SK-N-SH (cell line): ENCODE measurements around the gene RPS16. TPM values are rescaled to one million over a fixed set of nuclear protein-coding genes. Genes with fewer than 3 reads are reported as not detected.

Source experiments
- CTCF ChIA-PET: fragments of 300-600, 350-600 bp; formaldehyde crosslinking; extraction: SDS; loops from one replicate; lab custom pipeline; 2021; lab: Yijun Ruan, JAX
- POLR2A ChIA-PET: fragments of 350-600 bp; sonication (Branson Sonifier 250); formaldehyde crosslinking; extraction: SDS; loops from one replicate; lab custom pipeline; 2020; ENCODE audit warnings: antibody characterized with exemption, inconsistent platforms; lab: Yijun Ruan, JAX
- DNase-seq: peaks from one replicate; pipeline ENCODE4 v3.0.0; 2012
- H2AFZ ChIP-seq: fragments of 200-600 bp; sonication (generic); 2 replicates; pipeline ENCODE4 v1.8.1; 2016; ENCODE audit warnings: antibody characterized with exemption, mild to moderate bottlenecking, low read depth
- H3F3A ChIP-seq: fragments of 200-600 bp; sonication (generic); replicated peaks from 2 replicates; pipeline ENCODE3; 2016; ENCODE audit warnings: antibody characterized with exemption, mild to moderate bottlenecking; ENCODE audit not compliant: insufficient read depth
- H3K27ac ChIP-seq, 2 experiments: fragments of 200-500 bp in 1 of 2; fragments of 200-600 bp in 1 of 2; sonication (Bioruptor generic) in 1 of 2; sonication (generic), shearing (Covaris generic) in 1 of 2; 2 replicates each; pipeline versions ENCODE4 v1.5.1 to v1.6.1; 2014 to 2016; ENCODE audit warnings: low read depth in 2 of 2, inconsistent platforms in 1 of 2, low read length in 1 of 2, mild to moderate bottlenecking in 1 of 2, mixed read lengths in 1 of 2
- H3K27me3 ChIP-seq: fragments of 200-600 bp; sonication (generic), shearing (Covaris generic); 2 replicates; pipeline ENCODE4 v1.6.1; 2016; ENCODE audit warnings: mixed run types; ENCODE audit not compliant: insufficient read depth
- H3K36me3 ChIP-seq, 2 experiments: fragments of 200-500 bp in 1 of 2; fragments of 200-600 bp in 1 of 2; sonication (Bioruptor generic) in 1 of 2; sonication (generic) in 1 of 2; replicated peaks in 1 of 2; 2 replicates each; pipeline versions ENCODE3 to v1.5.1; 2014 to 2016; ENCODE audit warnings: low read length in 1 of 2, mild to moderate bottlenecking in 1 of 2; ENCODE audit not compliant: insufficient read depth in 2 of 2, control insufficient read depth in 1 of 2
- H3K4me1 ChIP-seq, 2 experiments: fragments of 200-500 bp in 1 of 2; fragments of 200-600 bp in 1 of 2; sonication (Bioruptor generic) in 1 of 2; sonication (generic), shearing (Covaris generic) in 1 of 2; 2 replicates each; pipeline versions ENCODE4 v1.5.1 to v1.6.1; 2014 to 2016; ENCODE audit warnings: low read depth in 1 of 2, low read length in 1 of 2, mixed run types in 1 of 2; ENCODE audit not compliant: insufficient read depth in 2 of 2, control insufficient read depth in 1 of 2
- H3K4me2 ChIP-seq: fragments of 200-600 bp; sonication (generic), shearing (Covaris generic); 2 replicates; pipeline ENCODE4 v1.6.1; 2017; ENCODE audit warnings: mixed run types
- H3K4me3 ChIP-seq, 2 experiments: fragments of 200-500 bp in 1 of 2; fragments of 200-600 bp in 1 of 2; sonication (Bioruptor generic) in 1 of 2; sonication (generic), shearing (Covaris generic) in 1 of 2; 2 replicates each; pipeline versions ENCODE4 v1.5.1 to v1.8.1; 2014 to 2016; ENCODE audit warnings: low read depth in 2 of 2, inconsistent platforms in 1 of 2, low read length in 1 of 2, mild to moderate bottlenecking in 1 of 2, mixed read lengths in 1 of 2, moderate library complexity in 1 of 2
- H3K79me2 ChIP-seq: fragments of 200-600 bp; sonication (generic); 2 replicates; pipeline ENCODE4 v1.8.1; 2017; ENCODE audit warnings: mild to moderate bottlenecking; ENCODE audit not compliant: insufficient read depth
- H3K9ac ChIP-seq: fragments of 200-600 bp; sonication (generic); 2 replicates; pipeline ENCODE4 v1.6.1; 2017; ENCODE audit warnings: mixed run types
- H3K9me2 ChIP-seq: fragments of 200-600 bp; sonication (generic); 2 replicates; pipeline ENCODE4 v1.6.1; 2017; ENCODE audit warnings: mixed run types
- H3K9me3 ChIP-seq: fragments of 200-600 bp; sonication (generic); 2 replicates; pipeline ENCODE4 v1.6.1; 2017; ENCODE audit warnings: mixed run types, mild to moderate bottlenecking, moderate library complexity
- H4K20me1 ChIP-seq: fragments of 200-600 bp; sonication (generic); 2 replicates; pipeline ENCODE4 v1.6.1; 2017; ENCODE audit warnings: mild to moderate bottlenecking, mixed run types; ENCODE audit not compliant: insufficient read depth
- CHD2 ChIP-seq: fragments of 150-350 bp; IDR thresholded peaks from 2 replicates; pipeline ENCODE4 v1.6.1; 2018; ENCODE audit warnings: low read length; ENCODE audit not compliant: partially characterized antibody
- ELF1 ChIP-seq: IDR thresholded peaks from 2 replicates; pipeline ENCODE4 v1.4.0; 2012
- FOXM1 ChIP-seq: IDR thresholded peaks from 2 replicates; pipeline ENCODE4 v1.4.0; 2012; ENCODE audit warnings: low read depth, mild to moderate bottlenecking
- GABPA ChIP-seq: IDR thresholded peaks from 2 replicates; pipeline ENCODE4 v1.4.0; 2012; ENCODE audit warnings: low read depth, mild to moderate bottlenecking
- GATA2 ChIP-seq: sonication (generic); formaldehyde crosslinking; IDR thresholded peaks from 2 replicates; pipeline ENCODE4 v1.5.0; 2020; ENCODE audit warnings: mild to moderate bottlenecking, missing genetic modification reagents
- NFIC ChIP-seq: IDR thresholded peaks from 2 replicates; pipeline ENCODE4 v1.4.0; 2012; ENCODE audit warnings: borderline replicate concordance
- NRF1 ChIP-seq: IDR thresholded peaks from 2 replicates; pipeline ENCODE4 v1.6.1; 2012; ENCODE audit warnings: low read depth, mild to moderate bottlenecking, low read length
- POLR2AphosphoS5 ChIP-seq: IDR thresholded peaks from 2 replicates; pipeline ENCODE4 v1.6.1; 2012; ENCODE audit warnings: low read depth, low read length
- RAD21 ChIP-seq: IDR thresholded peaks from 2 replicates; pipeline ENCODE4 v1.6.1; 2012; ENCODE audit warnings: mild to moderate bottlenecking, low read length
- RCOR1 ChIP-seq: fragments of 150-350 bp; IDR thresholded peaks from 2 replicates; pipeline ENCODE4 v1.6.1; 2017; ENCODE audit warnings: antibody characterized with exemption, low read length
- SIN3A ChIP-seq: IDR thresholded peaks from 2 replicates; pipeline ENCODE4 v1.6.1; 2012; ENCODE audit warnings: low read depth, mild to moderate bottlenecking, low read length, moderate library complexity, borderline replicate concordance
- SMC3 ChIP-seq: IDR thresholded peaks from 2 replicates; pipeline ENCODE4 v1.6.1; 2012; ENCODE audit warnings: low read depth, low read length, improper control_type of control experiment
- TCF12 ChIP-seq: IDR thresholded peaks from 2 replicates; pipeline ENCODE4 v1.4.0; 2012
- WGBS: methylation state at CpG from one replicate; pipeline ENCODE4 v1.1.6; 2017; ENCODE audit warnings: low lambda C conversion rate; 5-methylcytosine and 5-hydroxymethylcytosine counted together
- polyA plus RNA-seq, 3 experiments: library from polyadenylated mRNA; depleted of rRNA; stranded (reverse); fragments of >200 nt; gene quantifications; 2 replicates each; pipeline ENCODE4 v1.2.3, GENCODE V29; 2012
- TF ChIP-seq, protein P1 (sequence below): IDR thresholded peaks from 2 replicates; pipeline ENCODE4 v1.4.0; 2012; ENCODE audit warnings: low read depth, borderline replicate concordance
- TF ChIP-seq, protein P2 (sequence below): IDR thresholded peaks from 2 replicates; pipeline ENCODE4 v1.4.0; 2012; ENCODE audit warnings: low read depth
- TF ChIP-seq, protein P3 (sequence below): fragments of 150-350 bp; IDR thresholded peaks from 2 replicates; pipeline ENCODE4 v1.6.1; 2016; ENCODE audit warnings: mild to moderate bottlenecking, low read depth, low read length
- TF ChIP-seq, protein P4 (sequence below): fragments of 200-600 bp; sonication (generic); IDR thresholded peaks from 2 replicates; pipeline ENCODE4 v1.6.1; 2017; ENCODE audit warnings: antibody characterized with exemption, mild to moderate bottlenecking, moderate library complexity

The RPS16 gene
- polyA plus RNA-seq, 1 of the 3 experiments (the other 2 are of a cell fraction): 7,541 TPM

DNA sequence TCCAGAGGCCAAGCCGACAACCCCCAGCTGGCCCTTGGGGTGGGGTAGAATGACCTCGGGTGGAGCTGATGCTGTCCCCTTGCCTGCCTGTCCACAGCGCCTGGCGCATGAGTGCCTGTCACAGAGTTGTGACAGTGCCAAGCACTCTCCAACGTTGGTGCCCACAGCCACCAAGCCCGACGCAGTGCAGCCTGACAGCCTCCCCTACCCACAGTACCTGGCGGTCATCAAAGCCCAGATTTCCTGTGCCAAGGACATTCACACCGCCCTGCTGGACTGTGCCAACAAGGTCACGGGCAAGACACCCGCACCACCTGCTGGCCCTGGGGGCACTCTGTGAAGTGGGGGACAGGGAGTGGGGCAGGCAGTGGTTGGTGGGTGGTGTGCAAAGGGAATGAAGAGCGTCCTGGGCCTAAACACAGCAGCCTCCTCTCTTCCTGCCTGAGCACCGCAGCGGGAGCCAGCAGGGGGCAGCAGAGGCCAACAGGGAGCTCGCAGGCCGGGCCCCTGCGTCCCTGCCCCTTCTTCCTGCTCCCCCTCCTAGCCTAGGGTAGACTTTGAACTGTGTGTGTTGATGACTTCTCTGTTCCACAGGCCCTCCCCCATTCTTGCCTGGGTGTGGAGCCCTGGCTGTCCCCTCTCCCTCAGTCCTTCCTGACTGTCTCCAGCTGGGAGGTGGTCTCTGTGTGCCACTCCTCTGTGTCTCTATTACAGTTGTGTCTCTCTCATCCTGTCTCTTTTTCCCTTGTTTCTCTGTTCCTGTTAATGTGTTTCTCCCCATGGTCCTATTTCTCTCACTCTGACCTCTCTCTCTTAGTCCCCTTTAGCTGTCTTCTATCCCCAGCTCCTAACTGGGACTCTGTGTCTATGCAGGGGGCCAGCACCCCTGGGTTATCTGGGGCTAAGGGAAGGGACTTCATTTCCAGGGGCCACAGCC, 38.1 kb downstream of the RPS16 start:
- H3K36me3 ChIP-seq: peaks cover 3 to 7% of the 10 kb centered on the region in 2 experiments
- no peaks in the 10 kb centered on the region for H3K9me2 ChIP-seq
- no peaks in the 10 kb centered on the region for H4K20me1 ChIP-seq
- peak overlapping the region; percentile 47; the same call in 1 of the 2 replicates for H3K9ac ChIP-seq
- DNase-seq: peak; percentile 92
- peak overlapping the region in 1 of 2 experiments; percentile 77; a peak in 3 of 4 replicates for H3K27ac ChIP-seq
- no peaks in the 10 kb centered on the region for H3K27me3 ChIP-seq
- ChIA-PET CTCF (interaction anchor here (0.5 to 6.5 kb wide), 27 partner anchors 10 to 763 kb away, joined by 3 to 106 read pairs (median 4); partner anchors contain the start of genes EID2B, PLEKHG2, RPS16 and SAMD4B), POLR2A (interaction anchor here (0.7 to 1.3 kb wide), 3 partner anchors 9 to 38 kb away, joined by 3 to 8 read pairs (median 4); partner anchors contain the start of genes RPS16 and ZFP36)
- peaks cover 30% of the 10 kb centered on the region for H3F3A ChIP-seq
- no peaks in the 10 kb centered on the region for H3K9me3 ChIP-seq
- TF ChIP-seq NFIC (no peak), ELF1 (no peak), TCF12 (no peak), SMC3 (peak; percentile 98), CHD2 (no peak), SIN3A (peak; percentile 54; the same call in 1 of the 2 replicates), GABPA (no peak), NRF1 (peak; percentile 15; the same call in 1 of the 2 replicates), POLR2AphosphoS5 (0 out of 2 replicates have a peak, but pooled peaks have one; percentile 22), RAD21 (peak; percentile 90), RCOR1 (no peak), GATA2 (CRISPR knock-in tag) (no peak), FOXM1 (no peak)
- TF ChIP-seq, protein P1, sequence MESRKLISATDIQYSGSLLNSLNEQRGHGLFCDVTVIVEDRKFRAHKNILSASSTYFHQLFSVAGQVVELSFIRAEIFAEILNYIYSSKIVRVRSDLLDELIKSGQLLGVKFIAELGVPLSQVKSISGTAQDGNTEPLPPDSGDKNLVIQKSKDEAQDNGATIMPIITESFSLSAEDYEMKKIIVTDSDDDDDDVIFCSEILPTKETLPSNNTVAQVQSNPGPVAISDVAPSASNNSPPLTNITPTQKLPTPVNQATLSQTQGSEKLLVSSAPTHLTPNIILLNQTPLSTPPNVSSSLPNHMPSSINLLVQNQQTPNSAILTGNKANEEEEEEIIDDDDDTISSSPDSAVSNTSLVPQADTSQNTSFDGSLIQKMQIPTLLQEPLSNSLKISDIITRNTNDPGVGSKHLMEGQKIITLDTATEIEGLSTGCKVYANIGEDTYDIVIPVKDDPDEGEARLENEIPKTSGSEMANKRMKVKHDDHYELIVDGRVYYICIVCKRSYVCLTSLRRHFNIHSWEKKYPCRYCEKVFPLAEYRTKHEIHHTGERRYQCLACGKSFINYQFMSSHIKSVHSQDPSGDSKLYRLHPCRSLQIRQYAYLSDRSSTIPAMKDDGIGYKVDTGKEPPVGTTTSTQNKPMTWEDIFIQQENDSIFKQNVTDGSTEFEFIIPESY: no peak
- TF ChIP-seq, protein P2, sequence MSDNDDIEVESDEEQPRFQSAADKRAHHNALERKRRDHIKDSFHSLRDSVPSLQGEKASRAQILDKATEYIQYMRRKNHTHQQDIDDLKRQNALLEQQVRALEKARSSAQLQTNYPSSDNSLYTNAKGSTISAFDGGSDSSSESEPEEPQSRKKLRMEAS: no peak
- TF ChIP-seq, protein P3, sequence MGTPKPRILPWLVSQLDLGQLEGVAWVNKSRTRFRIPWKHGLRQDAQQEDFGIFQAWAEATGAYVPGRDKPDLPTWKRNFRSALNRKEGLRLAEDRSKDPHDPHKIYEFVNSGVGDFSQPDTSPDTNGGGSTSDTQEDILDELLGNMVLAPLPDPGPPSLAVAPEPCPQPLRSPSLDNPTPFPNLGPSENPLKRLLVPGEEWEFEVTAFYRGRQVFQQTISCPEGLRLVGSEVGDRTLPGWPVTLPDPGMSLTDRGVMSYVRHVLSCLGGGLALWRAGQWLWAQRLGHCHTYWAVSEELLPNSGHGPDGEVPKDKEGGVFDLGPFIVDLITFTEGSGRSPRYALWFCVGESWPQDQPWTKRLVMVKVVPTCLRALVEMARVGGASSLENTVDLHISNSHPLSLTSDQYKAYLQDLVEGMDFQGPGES: no peak
- TF ChIP-seq, protein P4, sequence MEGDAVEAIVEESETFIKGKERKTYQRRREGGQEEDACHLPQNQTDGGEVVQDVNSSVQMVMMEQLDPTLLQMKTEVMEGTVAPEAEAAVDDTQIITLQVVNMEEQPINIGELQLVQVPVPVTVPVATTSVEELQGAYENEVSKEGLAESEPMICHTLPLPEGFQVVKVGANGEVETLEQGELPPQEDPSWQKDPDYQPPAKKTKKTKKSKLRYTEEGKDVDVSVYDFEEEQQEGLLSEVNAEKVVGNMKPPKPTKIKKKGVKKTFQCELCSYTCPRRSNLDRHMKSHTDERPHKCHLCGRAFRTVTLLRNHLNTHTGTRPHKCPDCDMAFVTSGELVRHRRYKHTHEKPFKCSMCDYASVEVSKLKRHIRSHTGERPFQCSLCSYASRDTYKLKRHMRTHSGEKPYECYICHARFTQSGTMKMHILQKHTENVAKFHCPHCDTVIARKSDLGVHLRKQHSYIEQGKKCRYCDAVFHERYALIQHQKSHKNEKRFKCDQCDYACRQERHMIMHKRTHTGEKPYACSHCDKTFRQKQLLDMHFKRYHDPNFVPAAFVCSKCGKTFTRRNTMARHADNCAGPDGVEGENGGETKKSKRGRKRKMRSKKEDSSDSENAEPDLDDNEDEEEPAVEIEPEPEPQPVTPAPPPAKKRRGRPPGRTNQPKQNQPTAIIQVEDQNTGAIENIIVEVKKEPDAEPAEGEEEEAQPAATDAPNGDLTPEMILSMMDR: peak; percentile 91
- 32% methylated on average over 15 of the region's 17 CpGs for WGBS
- peaks cover 29% of the 10 kb centered on the region for H3K79me2 ChIP-seq
- peak overlapping the region in 1 of 2 experiments; percentile 35; a peak in 1 of 4 replicates for H3K4me3 ChIP-seq
- no peak overlapping the region for H2AFZ ChIP-seq
- peak overlapping the region; percentile 57 for H3K4me2 ChIP-seq
- H3K4me1 ChIP-seq: peaks cover 12 to 24% of the 10 kb centered on the region in 2 experiments; a peak in 3 of 4 replicates
